Astrocyte (in vitro differentiated cells and primary cell): ENCODE results near the gene BAHCC1. TPM values are rescaled to one million over a fixed set of nuclear protein-coding genes. Genes with fewer than 3 reads are reported as not detected.

Experiments
- DNase-seq: peaks from one replicate; pipeline ENCODE4 v3.0.0-alpha.2; 2010; ENCODE audit warnings: low read depth
- FAIRE-seq: peaks from 2 replicates; lab custom pipeline; 2011; peaks lifted over from hg19 to GRCh38; lab: Jason Lieb, UNC
- H2AFZ ChIP-seq: 2 replicates; pipeline ENCODE4 v1.6.0; 2012; ENCODE audit warnings: low read depth, low read length, inconsistent platforms
- H3K27ac ChIP-seq: 2 replicates; pipeline ENCODE4 v1.5.1; 2011; ENCODE audit warnings: low read depth, low read length, inconsistent platforms
- H3K27me3 ChIP-seq: 2 replicates; pipeline ENCODE4 v1.6.0; 2011; ENCODE audit warnings: low read length, inconsistent platforms; ENCODE audit not compliant: insufficient read depth
- H3K36me3 ChIP-seq: 2 replicates; pipeline ENCODE4 v1.5.1; 2011; ENCODE audit warnings: low read length, inconsistent platforms; ENCODE audit not compliant: insufficient read depth
- H3K4me1 ChIP-seq: 2 replicates; pipeline ENCODE4 v1.5.1; 2011; ENCODE audit warnings: low read length, inconsistent platforms; ENCODE audit not compliant: insufficient read depth
- H3K4me2 ChIP-seq: 2 replicates; pipeline ENCODE4 v1.6.0; 2012; ENCODE audit warnings: low read length, inconsistent platforms
- H3K4me3 ChIP-seq: 2 replicates; pipeline ENCODE4 v1.5.1; 2011; ENCODE audit warnings: low read depth, mild to moderate bottlenecking, low read length, inconsistent platforms; ENCODE audit not compliant: insufficient read depth
- H3K79me2 ChIP-seq: 2 replicates; pipeline ENCODE4 v1.6.0; 2012; ENCODE audit warnings: mild to moderate bottlenecking, low read length, inconsistent platforms; ENCODE audit not compliant: insufficient read depth
- H3K9ac ChIP-seq: 2 replicates; pipeline ENCODE4 v1.6.0; 2012; ENCODE audit warnings: mild to moderate bottlenecking, low read length, inconsistent platforms
- H3K9me3 ChIP-seq: 2 replicates; pipeline ENCODE4 v1.5.1; 2012; ENCODE audit warnings: low read depth, mild to moderate bottlenecking, low read length, inconsistent platforms; ENCODE audit not compliant: insufficient read depth
- H4K20me1 ChIP-seq: 2 replicates; pipeline ENCODE4 v1.6.0; 2012; ENCODE audit warnings: low read length, inconsistent platforms; ENCODE audit not compliant: insufficient read depth
- H3K27ac Mint-ChIP-seq: one replicate; pipeline ENCODE4 v1.8.0; 2021; ENCODE audit warnings: mild to moderate bottlenecking, mixed read lengths; ENCODE audit not compliant: unreplicated experiment
- H3K27me3 Mint-ChIP-seq: one replicate; pipeline ENCODE4 v1.8.0; 2021; ENCODE audit warnings: low read depth, mixed read lengths; ENCODE audit not compliant: unreplicated experiment
- H3K36me3 Mint-ChIP-seq: one replicate; pipeline ENCODE4 v1.8.0; 2021; ENCODE audit warnings: low read depth, mixed read lengths; ENCODE audit not compliant: unreplicated experiment
- H3K4me1 Mint-ChIP-seq: one replicate; pipeline ENCODE4 v1.8.0; 2021; ENCODE audit warnings: low read depth, mixed read lengths; ENCODE audit not compliant: unreplicated experiment
- H3K4me3 Mint-ChIP-seq: one replicate; pipeline ENCODE4 v1.8.0; 2021; ENCODE audit warnings: mild to moderate bottlenecking, moderate library complexity, mixed read lengths; ENCODE audit not compliant: unreplicated experiment
- H3K9me3 Mint-ChIP-seq: one replicate; pipeline ENCODE4 v1.8.0; 2021; ENCODE audit warnings: mild to moderate bottlenecking, mixed read lengths; ENCODE audit not compliant: unreplicated experiment
- CTCF ChIP-seq: IDR thresholded peaks from 2 replicates; pipeline ENCODE4 v1.5.1; 2011; ENCODE audit warnings: low read depth, mild to moderate bottlenecking, inconsistent platforms, low read length, moderate library complexity; ENCODE audit not compliant: insufficient read depth
- EZH2 ChIP-seq: IDR thresholded peaks from 2 replicates; pipeline ENCODE4 v1.6.1; 2012; ENCODE audit warnings: mild to moderate bottlenecking, low read length, inconsistent platforms; ENCODE audit not compliant: insufficient read depth
- total RNA-seq: library from RNA; stranded (reverse); gene quantifications from 2 replicates; pipeline ENCODE4 v1.2.1, GENCODE V29; 2021

Gene BAHCC1
- total RNA-seq, 1 donor from 2014 or later, result 18.5 TPM

GRCh38 chr17:81396722-81397313, 1.6 kb downstream of the BAHCC1 start:
- FAIRE-seq (no peak), DNase-seq (no peak)
- Histone ChIP-seq H2AFZ (peak overlapping the region; percentile 9), H3K79me2 (peaks cover 78% of the 10 kb centered on the region), H3K4me3 (peak overlapping the region; percentile 68), H4K20me1 (peaks cover 7% of the 10 kb centered on the region), H3K27ac (peak overlapping the region; percentile 90), H3K36me3 (no peaks in the 10 kb centered on the region), H3K4me2 (peak overlapping the region; percentile 96), H3K9ac (peak overlapping the region; percentile 90), H3K27me3 (no peaks in the 10 kb centered on the region), H3K9me3 (no peaks in the 10 kb centered on the region), H3K4me1 (peaks cover 43% of the 10 kb centered on the region)
- no peak for TF ChIP-seq EZH2
- no peak for TF ChIP-seq CTCF
- Mint-ChIP-seq H3K27me3 (no peaks in the 10 kb centered on the region), H3K4me3 (peak overlapping the region; percentile 94), H3K27ac (peak overlapping the region; percentile 78), H3K4me1 (peaks cover 19% of the 10 kb centered on the region), H3K36me3 (no peaks in the 10 kb centered on the region), H3K9me3 (no peaks in the 10 kb centered on the region)

DNA sequence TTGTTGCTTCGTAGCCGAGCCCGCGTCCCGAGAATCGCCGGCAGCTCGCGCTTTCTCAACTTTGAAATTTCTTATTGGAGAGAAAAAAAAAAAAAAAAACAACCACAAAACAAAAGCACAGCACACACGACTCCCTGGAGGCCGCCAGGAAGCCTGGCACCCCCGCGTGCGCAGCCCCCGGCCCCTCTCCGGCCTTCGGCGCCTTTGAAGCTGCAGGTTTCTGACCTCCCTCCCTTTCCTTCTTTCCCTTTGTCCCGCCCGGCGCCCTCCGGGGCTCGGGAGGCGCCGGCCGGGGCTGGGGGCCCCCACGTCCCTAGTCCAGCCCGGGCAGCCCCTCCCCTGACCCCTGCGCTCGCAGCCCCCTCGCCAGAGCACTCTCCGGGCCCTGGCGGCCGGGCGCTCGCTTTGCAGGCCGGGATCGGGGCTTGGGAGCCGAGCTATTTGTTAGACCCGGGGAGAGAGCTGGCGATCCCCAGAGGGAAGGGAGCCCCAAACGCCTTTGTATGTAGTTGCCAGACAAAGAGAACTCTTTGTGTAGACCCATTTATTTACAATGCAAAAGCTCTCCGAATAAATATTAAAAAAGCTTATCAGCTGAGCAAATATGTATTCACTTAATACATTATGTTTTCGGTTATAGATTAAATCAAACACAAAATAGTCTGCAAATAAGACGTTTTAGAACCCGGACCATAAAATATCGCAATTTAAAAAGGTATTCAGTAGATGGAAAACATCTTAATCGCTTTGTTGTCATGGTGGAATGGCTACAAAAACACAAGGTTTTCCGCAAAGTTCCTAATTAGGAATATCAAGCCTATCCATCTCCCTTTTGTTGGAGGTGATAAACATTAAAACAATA, 2.3 kb downstream of the BAHCC1 start:
- TF ChIP-seq EZH2 (no peak), CTCF (no peak)
- no peaks in the 10 kb centered on the region for H3K9me3 ChIP-seq
- Mint-ChIP-seq H3K36me3 (no peaks in the 10 kb centered on the region), H3K27me3 (no peaks in the 10 kb centered on the region), H3K4me3 (peak overlapping the region; percentile 94), H3K4me1 (peaks cover 22% of the 10 kb centered on the region), H3K27ac (peak overlapping the region; percentile 97), H3K9me3 (no peaks in the 10 kb centered on the region)
- H3K4me2 ChIP-seq, result peak overlapping the region; percentile 96
- H3K27me3 ChIP-seq, result no peaks in the 10 kb centered on the region
- H3K79me2 ChIP-seq, result peaks cover 79% of the 10 kb centered on the region
- no peaks in the 10 kb centered on the region for H3K36me3 ChIP-seq
- DNase-seq (no peak), FAIRE-seq (no peak)
- H3K4me1 ChIP-seq, result peaks cover 40% of the 10 kb centered on the region
- H3K9ac ChIP-seq, result peak overlapping the region; percentile 90
- H3K27ac ChIP-seq, result peak overlapping the region; percentile 90
- peak overlapping the region; percentile 68 for H3K4me3 ChIP-seq
- H4K20me1 ChIP-seq, result peaks cover 7% of the 10 kb centered on the region
- H2AFZ ChIP-seq, result peak overlapping the region; percentile 9
